HepG2 (cell line): Measurements from ENCODE around the gene FAM110D. TPM values are rescaled to one million over a fixed set of nuclear protein-coding genes. Genes with fewer than 3 reads are reported as not detected.

ENCODE experiments used
- DRAP1 ChIP-seq: IDR thresholded peaks from 2 replicates; pipeline ENCODE4 v1.6.1; 2016; ENCODE audit warnings: missing genetic modification reagents, missing compliant biosample characterization
- EED ChIP-seq: sonication (generic); formaldehyde crosslinking; IDR thresholded peaks from 2 replicates; pipeline ENCODE4 v1.5.0; 2020; ENCODE audit warnings: mild to moderate bottlenecking, missing genetic modification reagents
- EZH2 ChIP-seq: conservative IDR thresholded peaks from 2 replicates; pipeline ENCODE4 v1.6.1; 2012; ENCODE audit warnings: mild to moderate bottlenecking, low read depth, low read length, moderate library complexity
- GFI1 ChIP-seq: sonication (generic); formaldehyde crosslinking; IDR thresholded peaks from 2 replicates; pipeline ENCODE4 v1.5.0; 2020; ENCODE audit warnings: missing genetic modification reagents, mild to moderate bottlenecking, borderline replicate concordance
- HOXA5 ChIP-seq: sonication (generic); formaldehyde crosslinking; IDR thresholded peaks from 2 replicates; pipeline ENCODE4 v1.4.0; 2020; ENCODE audit warnings: missing genetic modification reagents
- KDM5A ChIP-seq: fragments of 200-600 bp; sonication (generic); IDR thresholded peaks from 2 replicates; pipeline ENCODE4 v1.7.0; 2018; ENCODE audit warnings: antibody characterized with exemption, mild to moderate bottlenecking, low read length, borderline replicate concordance
- PHF21A ChIP-seq: sonication (generic); formaldehyde crosslinking; IDR thresholded peaks from 2 replicates; pipeline ENCODE4 v1.5.0; 2020; ENCODE audit warnings: mild to moderate bottlenecking, missing genetic modification reagents
- POLR2AphosphoS5 ChIP-seq: IDR thresholded peaks from 2 replicates; pipeline ENCODE4 v1.6.1; 2012; ENCODE audit warnings: low read depth, low read length
- PPARG ChIP-seq: conservative IDR thresholded peaks from 2 replicates; pipeline ENCODE4 v1.6.1; 2016; ENCODE audit warnings: missing biosample characterization, missing genetic modification reagents
- SOX5 ChIP-seq: IDR thresholded peaks from 2 replicates; pipeline ENCODE4 v1.6.1; 2016; ENCODE audit warnings: borderline replicate concordance
- SOX6 ChIP-seq, 2 experiments: fragments of 450-650 bp in 1 of 2; sonication (generic) in 1 of 2; formaldehyde crosslinking in 1 of 2; IDR thresholded peaks; 2 replicates each; pipeline versions ENCODE4 v1.4.0 to v1.6.1; 2017 to 2020; ENCODE audit warnings: antibody characterized with exemption in 1 of 2, mild to moderate bottlenecking in 1 of 2, missing genetic modification reagents in 1 of 2
- THAP8 ChIP-seq: sonication (generic); formaldehyde crosslinking; IDR thresholded peaks from 2 replicates; pipeline ENCODE4 v1.5.1; 2020; ENCODE audit warnings: missing genetic modification reagents, mild to moderate bottlenecking, borderline replicate concordance
- TOE1 ChIP-seq: sonication (generic); formaldehyde crosslinking; IDR thresholded peaks from 2 replicates; pipeline ENCODE4 v1.4.0; 2020; ENCODE audit warnings: mild to moderate bottlenecking, missing genetic modification reagents
- TOPORS ChIP-seq: sonication (generic); formaldehyde crosslinking; IDR thresholded peaks from 2 replicates; pipeline ENCODE4 v1.8.0; 2023; ENCODE audit warnings: mild to moderate bottlenecking, missing genetic modification reagents
- TSC22D2 ChIP-seq: sonication (generic); formaldehyde crosslinking; IDR thresholded peaks from 2 replicates; pipeline ENCODE4 v1.5.1; 2020; ENCODE audit warnings: missing genetic modification reagents, mild to moderate bottlenecking, borderline replicate concordance
- ZBTB7A ChIP-seq: sonication (generic); formaldehyde crosslinking; IDR thresholded peaks from 2 replicates; pipeline ENCODE4 v1.8.0; 2022; ENCODE audit warnings: mild to moderate bottlenecking, missing genetic modification reagents
- ZNF256 ChIP-seq: sonication (generic); formaldehyde crosslinking; conservative IDR thresholded peaks from 2 replicates; pipeline ENCODE4 v1.4.0; 2020; ENCODE audit warnings: missing genetic modification reagents
- ZNF598 ChIP-seq: sonication (generic); formaldehyde crosslinking; IDR thresholded peaks from 2 replicates; pipeline ENCODE4 v1.5.1; 2020; ENCODE audit warnings: mild to moderate bottlenecking, missing genetic modification reagents, borderline replicate concordance
- ZNF605 ChIP-seq: sonication (generic); formaldehyde crosslinking; IDR thresholded peaks from 2 replicates; pipeline ENCODE4 v1.8.0; 2022; ENCODE audit warnings: mild to moderate bottlenecking, missing genetic modification reagents
- ZNF883 ChIP-seq: sonication (generic); formaldehyde crosslinking; IDR thresholded peaks from 2 replicates; pipeline ENCODE4 v1.5.1; 2020; ENCODE audit warnings: mild to moderate bottlenecking, missing genetic modification reagents; ENCODE audit errors: not compliant biosample characterization
- ZSCAN25 ChIP-seq: sonication (generic); formaldehyde crosslinking; IDR thresholded peaks from 2 replicates; pipeline ENCODE4 v1.8.0; 2022; ENCODE audit warnings: mild to moderate bottlenecking, missing genetic modification reagents
- ZXDC ChIP-seq: sonication (generic); formaldehyde crosslinking; IDR thresholded peaks from 2 replicates; pipeline ENCODE4 v1.5.0; 2020; ENCODE audit warnings: mild to moderate bottlenecking, missing genetic modification reagents
- polyA plus RNA-seq, 8 experiments: library from polyadenylated mRNA; depleted of rRNA in 3 of 8; stranded (reverse) in 7 of 8; unstranded in 1 of 8; fragments of >200 nt; fragmentation: Illumina TruSeq in 4 of 8; extraction: Trizol in 4 of 8; gene quantifications; 2 replicates each; pipeline versions ENCODE4 v1.2.1 to v1.2.3, GENCODE V29; 2011 to 2016; ENCODE audit warnings: low read depth in 4 of 8, missing spikeins in 1 of 8, mixed read lengths in 1 of 8; ENCODE audit not compliant: insufficient read depth in 1 of 8
- total RNA-seq, 5 experiments: library from RNA; depleted of rRNA; stranded (reverse); fragments of >200 nt; fragmentation: Illumina TruSeq; extraction: Trizol; gene quantifications; 2 replicates each; pipeline ENCODE4 v1.2.3, GENCODE V29; 2016; ENCODE audit warnings: low read depth in 1 of 5
- TF ChIP-seq, protein P1 (sequence below): sonication (generic); formaldehyde crosslinking; conservative IDR thresholded peaks from 2 replicates; pipeline ENCODE4 v1.5.0; 2020; ENCODE audit warnings: missing genetic modification reagents

FAM110D gene
- total and polyA plus RNA-seq, 2 of the 13 experiments (the other 11 are each of a cell fraction or from before 2014, with no cell fraction given): not detected

- TF ChIP-seq THAP8: 0 out of 2 replicates have a peak, but pooled peaks have one; percentile 34
- peak; percentile 67; the same call in 1 of the 2 replicates for TF ChIP-seq EED (CRISPR knock-in tag)
- TF ChIP-seq, protein P1, sequence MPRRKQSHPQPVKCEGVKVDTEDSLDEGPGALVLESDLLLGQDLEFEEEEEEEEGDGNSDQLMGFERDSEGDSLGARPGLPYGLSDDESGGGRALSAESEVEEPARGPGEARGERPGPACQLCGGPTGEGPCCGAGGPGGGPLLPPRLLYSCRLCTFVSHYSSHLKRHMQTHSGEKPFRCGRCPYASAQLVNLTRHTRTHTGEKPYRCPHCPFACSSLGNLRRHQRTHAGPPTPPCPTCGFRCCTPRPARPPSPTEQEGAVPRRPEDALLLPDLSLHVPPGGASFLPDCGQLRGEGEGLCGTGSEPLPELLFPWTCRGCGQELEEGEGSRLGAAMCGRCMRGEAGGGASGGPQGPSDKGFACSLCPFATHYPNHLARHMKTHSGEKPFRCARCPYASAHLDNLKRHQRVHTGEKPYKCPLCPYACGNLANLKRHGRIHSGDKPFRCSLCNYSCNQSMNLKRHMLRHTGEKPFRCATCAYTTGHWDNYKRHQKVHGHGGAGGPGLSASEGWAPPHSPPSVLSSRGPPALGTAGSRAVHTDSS (CRISPR knock-in tag): 0 out of 2 replicates have a peak, but pooled peaks have one; percentile 69
- TF ChIP-seq ZXDC: no peak
- no peak for TF ChIP-seq TOE1 (CRISPR knock-in tag)
- peak; percentile 62; the same call in 1 of the 2 replicates for TF ChIP-seq KDM5A
- TF ChIP-seq SOX5: no peak
- peak; percentile 66 for TF ChIP-seq DRAP1
- TF ChIP-seq TOPORS (CRISPR knock-in tag): peak; percentile 91; the same call in 1 of the 2 replicates
- peak; percentile 93 for TF ChIP-seq ZNF605 (CRISPR knock-in tag)
- peak; percentile 97 for TF ChIP-seq HOXA5 (CRISPR knock-in tag)
- TF ChIP-seq ZNF256 (CRISPR knock-in tag): 0 out of 2 replicates have a peak, but pooled peaks have one; percentile 42
- TF ChIP-seq ZSCAN25 (CRISPR knock-in tag): peak; percentile 60; the same call in 1 of the 2 replicates
- peak; percentile 65; the same call in 1 of the 2 replicates for TF ChIP-seq GFI1 (CRISPR knock-in tag)
- TF ChIP-seq TSC22D2 (CRISPR knock-in tag): peak; percentile 62; the same call in 1 of the 2 replicates
- peak; percentile 47; the same call in 1 of the 2 replicates for TF ChIP-seq PPARG (CRISPR knock-in tag)
- no peak for TF ChIP-seq EZH2
- TF ChIP-seq SOX6 (IDR thresholded peaks at IDR 0.05): no peak
- peak; percentile 83 for TF ChIP-seq SOX6 (CRISPR knock-in tag; IDR thresholded peaks at IDR 0.05)
- TF ChIP-seq PHF21A (CRISPR knock-in tag): peak; percentile 57
- TF ChIP-seq ZNF598 (CRISPR knock-in tag): peak; percentile 91; the same call in 1 of the 2 replicates
- TF ChIP-seq POLR2AphosphoS5: peak; percentile 88
- TF ChIP-seq ZNF883 (CRISPR knock-in tag): peak; percentile 77
- TF ChIP-seq ZBTB7A (CRISPR knock-in tag): peak; percentile 95
These were observed 11.0 kb downstream of the FAM110D start, which contains the start of gene ZNF593 (continued) for GRCh38 chr1:26169669-26170471.
